Sigmoid colon (tissue), 4 donors: Measurements from ENCODE around the gene HOXC9.

Experiments used
- CTCF ChIP-seq, 4 experiments: fragments of 450-650 bp in 3 of 4; fragments of 200-600 bp in 1 of 4; IDR thresholded peaks; one replicate each; pipeline ENCODE4 v1.5.1; 2016 to 2019; ENCODE audit warnings: antibody characterized with exemption in 4 of 4, mild to moderate bottlenecking in 3 of 4, moderate library complexity in 2 of 4
- EP300 ChIP-seq, 4 donors: sonication (generic); formaldehyde crosslinking; IDR thresholded peaks; one replicate each; pipeline ENCODE4 v1.6.1; 2017; ENCODE audit warnings: antibody characterized with exemption in 4 of 4
- POLR2A ChIP-seq, 2 donors: fragments of 450-650 bp; IDR thresholded peaks; one replicate each; pipeline ENCODE4 v1.6.1; 2016; ENCODE audit warnings: antibody characterized with exemption in 2 of 2, mild to moderate bottlenecking in 2 of 2, moderate library complexity in 2 of 2
- POLR2AphosphoS5 ChIP-seq, 4 donors: sonication (generic); formaldehyde crosslinking; IDR thresholded peaks; one replicate each; pipeline ENCODE4 v1.6.1; 2017; ENCODE audit warnings: antibody characterized with exemption in 4 of 4

DNA sequence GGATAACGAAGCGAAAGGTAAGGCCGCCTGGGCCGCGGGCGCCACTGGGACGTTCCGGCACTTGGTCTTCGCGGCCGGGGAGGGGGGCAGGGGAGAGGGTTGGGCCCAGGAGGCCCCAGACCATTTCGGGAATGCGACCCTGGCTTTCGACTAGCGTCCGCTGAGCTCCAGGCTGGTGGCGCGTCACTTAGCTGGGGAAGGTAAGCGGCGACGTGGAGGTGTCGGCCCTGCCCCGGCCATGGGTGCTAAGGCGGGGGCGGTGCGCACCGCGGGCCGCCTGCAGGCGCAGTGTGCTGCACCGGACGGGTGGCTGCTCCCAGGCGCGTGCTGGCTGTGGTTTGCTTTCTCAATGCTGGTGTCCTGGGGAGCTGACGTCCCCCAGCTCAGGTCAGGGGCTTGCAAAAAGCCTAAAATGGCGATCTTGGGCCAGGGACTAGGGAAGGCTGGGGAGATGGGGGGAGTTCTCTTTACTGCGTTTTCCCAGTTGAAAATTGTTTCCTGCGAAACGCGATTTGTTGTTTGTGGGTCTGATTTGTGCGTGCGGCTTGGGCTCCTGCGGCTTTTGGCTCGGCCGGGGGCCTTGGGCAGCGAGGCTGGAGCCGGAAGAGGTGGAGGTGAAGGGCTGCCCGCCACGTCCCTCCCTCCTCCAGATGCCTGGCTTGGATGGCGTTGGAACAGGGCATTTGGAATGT is 13.8 kb upstream of the HOXC9 start:
- TF ChIP-seq CTCF (IDR thresholded peaks at IDR 0.05) (no peak), POLR2AphosphoS5 (IDR thresholded peaks at IDR 0.05) (no peak), EP300 (IDR thresholded peaks at IDR 0.05) (no peak), POLR2A (IDR thresholded peaks at IDR 0.05) (no peak)
